ENCODE results near the gene FGF11. TPM values are rescaled to one million over a fixed set of nuclear protein-coding genes. Genes with fewer than 3 reads are reported as not detected.

The FGF11 gene
- total RNA-seq, 2 donors from 2014 or later, result 2.1 TPM; not detected in 1

GRCh38 chr17:7418472-7419152 lies 20.7 kb upstream of the FGF11 start:
- H3K36me3 ChIP-seq (replicated peaks in 1 of 2; ENCODE audit: insufficient read depth in 1 of 2, low read depth in 2 of 2), result no peaks in the 10 kb centered on the region
- H3K27me3 ChIP-seq, result no peaks in the 10 kb centered on the region
- H3K4me3 ChIP-seq, result no peak overlapping the region
- no peak overlapping the region for H3K27ac ChIP-seq
- ATAC-seq (no peak), DNase-seq (no peak)
- TF ChIP-seq CTCF (IDR thresholded peaks at IDR 0.05) (no peak), POLR2A (IDR thresholded peaks at IDR 0.05) (no peak)
- no peaks in the 10 kb centered on the region for H3K4me1 ChIP-seq
- no peaks in the 10 kb centered on the region for H3K9me3 ChIP-seq
- WGBS, 2 donors, result 56 to 61% methylated on average over 14 to 18 of the region's 18 CpGs
- intact Hi-C loops (cut with DNase I), result no loop called here

DNA sequence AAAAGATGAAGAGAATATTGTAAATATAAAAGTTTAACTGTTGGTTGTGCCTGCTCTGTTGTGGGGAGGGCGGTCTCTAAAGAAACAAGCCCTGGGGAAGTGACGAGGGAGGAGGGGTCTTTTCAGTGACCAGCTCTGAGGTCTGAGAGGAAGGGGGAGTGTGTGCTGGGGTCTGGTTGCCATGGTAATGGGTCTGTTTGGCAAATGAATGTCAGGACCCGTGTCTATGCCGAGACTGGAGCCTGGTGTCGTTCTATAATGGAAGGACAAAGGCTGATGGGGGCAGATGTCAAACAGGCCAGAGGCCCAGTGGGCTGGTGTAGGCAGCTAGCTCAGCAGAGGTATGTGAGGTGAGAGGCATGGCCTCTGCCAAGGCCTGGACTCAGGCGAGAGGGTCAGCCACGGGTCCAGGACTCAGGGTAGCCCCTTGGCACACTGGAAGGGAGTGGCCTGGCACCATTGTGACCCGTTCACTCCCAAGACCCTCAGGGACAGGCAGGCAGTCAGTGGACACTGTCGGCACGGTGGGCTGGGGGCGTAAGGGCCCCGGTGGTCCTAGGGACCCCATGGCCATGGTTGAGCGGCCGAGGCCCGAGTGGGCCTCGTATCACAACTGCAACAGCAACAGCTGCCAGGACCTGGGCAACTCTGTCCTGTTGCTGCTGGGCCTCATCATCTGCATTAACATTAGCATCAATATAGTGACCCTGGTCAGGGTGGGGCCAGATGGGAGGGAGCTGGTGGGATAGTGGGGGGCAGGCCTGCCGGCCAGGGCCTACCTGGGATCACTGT lies 19.3 kb upstream of the FGF11 start, which contains the start of gene SPEM1:
Gene SPEM1, plus strand, starts transcription at position 506 of the 792 bp plus-strand sequence. Its CDS starts 61 bp downstream, at position 567.
- no peaks in the 10 kb centered on the region for H3K9me3 ChIP-seq
- intact Hi-C loops (cut with DNase I), result no loop called here
- H3K4me1 ChIP-seq, result no peaks in the 10 kb centered on the region
- no peak within 1 kb of the TSS for H3K4me3 ChIP-seq
- no peak within 1 kb of the TSS for H3K27ac ChIP-seq
- no peak for TF ChIP-seq POLR2A (IDR thresholded peaks at IDR 0.05)
- TF ChIP-seq CTCF (IDR thresholded peaks at IDR 0.05), result no peak
- H3K36me3 ChIP-seq (replicated peaks in 1 of 2; ENCODE audit: insufficient read depth in 1 of 2, low read depth in 2 of 2), result no peaks in the 10 kb centered on the region
- no peak for DNase-seq
- no peak for ATAC-seq
- WGBS, 2 donors, result 68 to 71% methylated on average over 5 to 13 of the region's 17 CpGs
- no peaks in the 10 kb centered on the region for H3K27me3 ChIP-seq

GRCh38 chr17:7421186-7421585 lies 18.1 kb upstream of the FGF11 start:
- intact Hi-C loops (cut with DNase I), result no loop called here
- TF ChIP-seq CTCF (IDR thresholded peaks at IDR 0.05), result no peak
- no peak for TF ChIP-seq POLR2A (IDR thresholded peaks at IDR 0.05)
- H3K4me3 ChIP-seq, result no peak overlapping the region
- H3K27ac ChIP-seq, result no peak overlapping the region
- H3K36me3 ChIP-seq (replicated peaks in 1 of 2; ENCODE audit: insufficient read depth in 1 of 2, low read depth in 2 of 2), result no peaks in the 10 kb centered on the region
- DNase-seq (no peak), ATAC-seq (no peak)
- H3K27me3 ChIP-seq, result no peaks in the 10 kb centered on the region
- WGBS, 2 donors, result 89 to 92% methylated on average over 11 to 16 of the region's 16 CpGs
- no peaks in the 10 kb centered on the region for H3K9me3 ChIP-seq
- no peaks in the 10 kb centered on the region for H3K4me1 ChIP-seq

GRCh38 chr17:7423679-7424078 lies 15.6 kb upstream of the FGF11 start:
- no peak overlapping the region for H3K27ac ChIP-seq
- no peak for TF ChIP-seq POLR2A (IDR thresholded peaks at IDR 0.05)
- no peak for TF ChIP-seq CTCF (IDR thresholded peaks at IDR 0.05)
- ATAC-seq (no peak), DNase-seq (no peak)
- intact Hi-C loops (cut with DNase I), result no loop called here
- H3K4me3 ChIP-seq, result no peak overlapping the region
- H3K36me3 ChIP-seq (replicated peaks in 1 of 2; ENCODE audit: insufficient read depth in 1 of 2, low read depth in 2 of 2), result no peaks in the 10 kb centered on the region
- no peaks in the 10 kb centered on the region for H3K27me3 ChIP-seq
- no peaks in the 10 kb centered on the region for H3K9me3 ChIP-seq
- 42 to 63% methylated on average over 4 of the region's 4 CpGs for WGBS, 2 donors
- H3K4me1 ChIP-seq, result no peaks in the 10 kb centered on the region

All from body of pancreas (tissue), 4 donors.